ENCODE results near the gene OR10V1.

Gene OR10V1

GRCh38 chr11:59713745-59714144 is at the start of gene OR10V1:
TSS of gene OR10V1 (minus strand) at chr11:59713845. CDS start at chr11:59713845, 0 bp downstream.
- DNase-seq (ENCODE audit: low spot score): no peak

GRCh38 chr11:59761993-59762392 is 48.3 kb upstream of the OR10V1 start:
- DNase-seq (ENCODE audit: low spot score): no peak

GRCh38 chr11:59760771-59761170 is 47.1 kb upstream of the OR10V1 start:
- no peak for DNase-seq (ENCODE audit: low spot score)

- DNase-seq (ENCODE audit: low spot score): no peak
Measured at GRCh38 chr11:59759900-59760299, 46.3 kb upstream of the OR10V1 start.

- no peak for DNase-seq (ENCODE audit: low spot score)
Measured at GRCh38 chr11:59758401-59759037, 44.9 kb upstream of the OR10V1 start.

- no peak for DNase-seq (ENCODE audit: low spot score)
Measured at GRCh38 chr11:59756845-59757244, 43.2 kb upstream of the OR10V1 start.

GRCh38 chr11:59756558-59756840 is 42.9 kb upstream of the OR10V1 start:
- no peak for DNase-seq (ENCODE audit: low spot score)

- no peak for DNase-seq (ENCODE audit: low spot score)
Measured at GRCh38 chr11:59755701-59756557, 42.3 kb upstream of the OR10V1 start.

- DNase-seq (ENCODE audit: low spot score): no peak
Measured at GRCh38 chr11:59754859-59755700, 41.4 kb upstream of the OR10V1 start, which contains the start of gene STX3. TSS of gene STX3 (plus strand) at chr11:59755376. CDS start at chr11:59755606, 230 bp downstream.

- DNase-seq (ENCODE audit: low spot score): no peak
Measured at GRCh38 chr11:59754494-59754858, 40.8 kb upstream of the OR10V1 start.

- peak; percentile 76 for DNase-seq (ENCODE audit: low spot score)
Measured at GRCh38 chr11:59753650-59754493, 40.2 kb upstream of the OR10V1 start.

- DNase-seq (ENCODE audit: low spot score): no peak
Measured at GRCh38 chr11:59746111-59746510, 32.5 kb upstream of the OR10V1 start.

- no peak for DNase-seq (ENCODE audit: low spot score)
Measured at GRCh38 chr11:59730896-59731565, 17.4 kb upstream of the OR10V1 start.

GRCh38 chr11:59729834-59730233 is 16.2 kb upstream of the OR10V1 start:
- no peak for DNase-seq (ENCODE audit: low spot score)

GRCh38 chr11:59728913-59729312 is 15.3 kb upstream of the OR10V1 start:
- DNase-seq (ENCODE audit: low spot score): no peak

GRCh38 chr11:59728154-59728553 is 14.5 kb upstream of the OR10V1 start:
- DNase-seq (ENCODE audit: low spot score): no peak

- no peak for DNase-seq (ENCODE audit: low spot score)
Measured at GRCh38 chr11:59727426-59727825, 13.8 kb upstream of the OR10V1 start.

- no peak for DNase-seq (ENCODE audit: low spot score)
Measured at GRCh38 chr11:59724066-59724465, 10.4 kb upstream of the OR10V1 start.

- DNase-seq (ENCODE audit: low spot score): no peak
Measured at GRCh38 chr11:59719556-59719955, 5.9 kb upstream of the OR10V1 start.

- no peak for DNase-seq (ENCODE audit: low spot score)
Measured at GRCh38 chr11:59716051-59716450, 2.4 kb upstream of the OR10V1 start.

- no peak for DNase-seq (ENCODE audit: low spot score)
Measured at GRCh38 chr11:59710136-59710847, 3.4 kb downstream of the OR10V1 start.

Measured in hematopoietic multipotent progenitor cell treated with erythropoietin and hydrocortisone succinate and interleukin-3 and kit ligand, for 17 days (in vitro differentiated cells).